GM19328 (cell line): ENCODE measurements around the gene AMY1B.
"Not testable (repeated sequence)": the region's sequence is repeated elsewhere in the genome, so short reads cannot be mapped to it uniquely, and the experiment has no call there.

ENCODE experiments used
- ATAC-seq: cut with Tn5 transposase; IDR thresholded peaks from one replicate; pipeline ENCODE4 v1.9.1; 2021; ENCODE audit warnings: mild to moderate bottlenecking, moderate library complexity; ENCODE audit not compliant: unreplicated experiment

AMY1B gene

GRCh38 chr1:103696110-103696509 is at the start of gene AMY1B:
TSS of gene AMY1B (minus strand) at chr1:103696210. CDS start at chr1:103695639, 571 bp downstream.
- ATAC-seq, result not testable (repeated sequence)

GRCh38 chr1:103745040-103745439 is 49.0 kb upstream of the AMY1B start:
- ATAC-seq, result not testable (repeated sequence)

GRCh38 chr1:103744449-103744848 is 48.4 kb upstream of the AMY1B start:
- ATAC-seq, result not testable (repeated sequence)

- ATAC-seq, result not testable (repeated sequence)
These were observed 42.0 kb upstream of the AMY1B start for GRCh38 chr1:103738031-103738430.

GRCh38 chr1:103735334-103735733 is 39.3 kb upstream of the AMY1B start:
- not testable (repeated sequence) for ATAC-seq

GRCh38 chr1:103721473-103721872 is 25.5 kb upstream of the AMY1B start:
- not testable (repeated sequence) for ATAC-seq

- ATAC-seq, result not testable (repeated sequence)
These were observed 21.4 kb upstream of the AMY1B start for GRCh38 chr1:103717404-103717803.

GRCh38 chr1:103710381-103710780 is 14.4 kb upstream of the AMY1B start:
- not testable (repeated sequence) for ATAC-seq

- not testable (repeated sequence) for ATAC-seq
These were observed 11.7 kb upstream of the AMY1B start for GRCh38 chr1:103707670-103708069.

GRCh38 chr1:103701256-103701655 is 5.2 kb upstream of the AMY1B start:
- ATAC-seq, result not testable (repeated sequence)

- ATAC-seq, result not testable (repeated sequence)
These were observed 4.7 kb upstream of the AMY1B start for GRCh38 chr1:103700669-103701068.

GRCh38 chr1:103697430-103697829 is 1.4 kb upstream of the AMY1B start:
- not testable (repeated sequence) for ATAC-seq

- ATAC-seq, result not testable (repeated sequence)
These were observed 19.7 kb downstream of the AMY1B start for GRCh38 chr1:103676335-103676734.

GRCh38 chr1:103655460-103655859 is 40.5 kb downstream of the AMY1B start, which contains the start of gene AMY1A:
TSS of gene AMY1A (plus strand) at chr1:103655760. CDS start at chr1:103656331, 571 bp downstream.
- not testable (repeated sequence) for ATAC-seq

- ATAC-seq, result not testable (repeated sequence)
These were observed 41.9 kb downstream of the AMY1B start for GRCh38 chr1:103654133-103654532.

GRCh38 chr1:103650889-103651288 is 45.1 kb downstream of the AMY1B start:
- ATAC-seq, result not testable (repeated sequence)

GRCh38 chr1:103650305-103650704 is 45.7 kb downstream of the AMY1B start:
- ATAC-seq, result not testable (repeated sequence)

GRCh38 chr1:103643908-103644307 is 52.1 kb downstream of the AMY1B start:
- not testable (repeated sequence) for ATAC-seq

GRCh38 chr1:103641194-103641593 is 54.8 kb downstream of the AMY1B start:
- not testable (repeated sequence) for ATAC-seq
